Calu3 (cell line): ENCODE data around the gene C17orf113. TPM values are rescaled to one million over a fixed set of nuclear protein-coding genes. Genes with fewer than 3 reads are reported as not detected.
A peak's percentile ranks its signal among the peaks of the same experiment; 100 is the strongest.

ENCODE experiments used
- BruUV-seq: library from RNA; stranded (reverse); fragments of 400-500 nt; replicated peaks from 2 replicates; lab custom pipeline; 2021; lab: Mats Ljungman, UMichigan
- CTCF ChIA-PET: fragments of 300-600 bp; sonication (Branson Sonifier 250); formaldehyde crosslinking; loops from one replicate; lab custom pipeline; 2022; ENCODE audit warnings: antibody characterized with exemption; lab: Charles Lee
- DNase-seq: peaks from one replicate; pipeline ENCODE4 v3.0.0; 2022
- H3K27ac Mint-ChIP-seq: one replicate; pipeline ENCODE4 v1.8.0; 2022; ENCODE audit warnings: mixed read lengths; ENCODE audit not compliant: unreplicated experiment
- H3K27me3 Mint-ChIP-seq: one replicate; pipeline ENCODE4 v1.8.0; 2022; ENCODE audit warnings: mixed read lengths; ENCODE audit not compliant: unreplicated experiment
- H3K36me3 Mint-ChIP-seq: one replicate; pipeline ENCODE4 v1.8.0; 2022; ENCODE audit warnings: mild to moderate bottlenecking, moderate library complexity, mixed read lengths; ENCODE audit not compliant: insufficient read depth, unreplicated experiment
- H3K4me1 Mint-ChIP-seq: one replicate; pipeline ENCODE4 v1.8.0; 2022; ENCODE audit warnings: mild to moderate bottlenecking, low read depth, mixed read lengths; ENCODE audit not compliant: unreplicated experiment
- H3K4me3 Mint-ChIP-seq: one replicate; pipeline ENCODE4 v1.8.0; 2022; ENCODE audit warnings: mild to moderate bottlenecking, low read depth, moderate library complexity, mixed read lengths; ENCODE audit not compliant: unreplicated experiment
- H3K9me3 Mint-ChIP-seq: one replicate; pipeline ENCODE4 v1.8.0; 2022; ENCODE audit warnings: low read depth, mixed read lengths; ENCODE audit not compliant: unreplicated experiment
- intact Hi-C: fragments of 100-400 bp; cut with micrococcal nuclease; formaldehyde crosslinking; loops from one replicate; pipeline ENCODE4 v1.10.0; 2022; ENCODE audit not compliant: unreplicated experiment
- total RNA-seq: library from RNA; stranded (reverse); gene quantifications from 2 replicates; pipeline ENCODE4 v1.2.3, GENCODE V29; 2022
- TF ChIP-seq, protein P1 (sequence below): fragments of 200-600 bp; IDR thresholded peaks from one replicate; pipeline ENCODE4 v1.8.0; 2022; ENCODE audit warnings: antibody characterized with exemption; ENCODE audit not compliant: unreplicated experiment

C17orf113 gene
- total RNA-seq, 1 experiment from 2014 or later, result 4.2 TPM

DNA sequence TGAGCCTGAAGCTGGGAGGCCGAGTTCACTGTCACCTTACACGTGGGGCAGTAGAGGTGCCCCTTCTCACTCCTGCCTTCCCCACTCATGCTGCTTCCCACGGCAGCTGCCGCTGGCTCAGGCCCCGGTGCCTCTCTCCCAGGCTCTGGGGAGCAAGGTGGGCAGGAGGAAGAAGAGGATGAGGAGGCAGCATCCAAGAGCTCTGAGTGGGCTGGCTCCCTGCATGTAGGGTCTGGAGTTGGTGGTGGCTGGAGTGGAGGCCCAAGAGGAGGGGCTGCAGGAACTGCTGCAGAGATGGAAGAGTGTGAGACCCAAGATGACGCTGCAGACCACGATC lies 21.6 kb downstream of the C17orf113 start:
- H3K4me3 Mint-ChIP-seq, result no peak overlapping the region
- no TSS peak for BruUV-seq
- intact Hi-C loops, result no loop called here
- H3K4me1 Mint-ChIP-seq, result peaks cover 30% of the 10 kb centered on the region
- CTCF ChIA-PET, result interaction anchor here (0.7 to 1.0 kb wide), 3 partner anchors 55 to 67 kb away, joined by 3 read pairs; partner anchors contain the start of gene CNP
- DNase-seq, result no peak
- peaks cover 31% of the 10 kb centered on the region for H3K36me3 Mint-ChIP-seq
- TF ChIP-seq, protein P1, sequence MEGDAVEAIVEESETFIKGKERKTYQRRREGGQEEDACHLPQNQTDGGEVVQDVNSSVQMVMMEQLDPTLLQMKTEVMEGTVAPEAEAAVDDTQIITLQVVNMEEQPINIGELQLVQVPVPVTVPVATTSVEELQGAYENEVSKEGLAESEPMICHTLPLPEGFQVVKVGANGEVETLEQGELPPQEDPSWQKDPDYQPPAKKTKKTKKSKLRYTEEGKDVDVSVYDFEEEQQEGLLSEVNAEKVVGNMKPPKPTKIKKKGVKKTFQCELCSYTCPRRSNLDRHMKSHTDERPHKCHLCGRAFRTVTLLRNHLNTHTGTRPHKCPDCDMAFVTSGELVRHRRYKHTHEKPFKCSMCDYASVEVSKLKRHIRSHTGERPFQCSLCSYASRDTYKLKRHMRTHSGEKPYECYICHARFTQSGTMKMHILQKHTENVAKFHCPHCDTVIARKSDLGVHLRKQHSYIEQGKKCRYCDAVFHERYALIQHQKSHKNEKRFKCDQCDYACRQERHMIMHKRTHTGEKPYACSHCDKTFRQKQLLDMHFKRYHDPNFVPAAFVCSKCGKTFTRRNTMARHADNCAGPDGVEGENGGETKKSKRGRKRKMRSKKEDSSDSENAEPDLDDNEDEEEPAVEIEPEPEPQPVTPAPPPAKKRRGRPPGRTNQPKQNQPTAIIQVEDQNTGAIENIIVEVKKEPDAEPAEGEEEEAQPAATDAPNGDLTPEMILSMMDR, result no peak
- H3K27ac Mint-ChIP-seq, result peak overlapping the region; percentile 56
- no peaks in the 10 kb centered on the region for H3K9me3 Mint-ChIP-seq
- H3K27me3 Mint-ChIP-seq, result no peaks in the 10 kb centered on the region

DNA sequence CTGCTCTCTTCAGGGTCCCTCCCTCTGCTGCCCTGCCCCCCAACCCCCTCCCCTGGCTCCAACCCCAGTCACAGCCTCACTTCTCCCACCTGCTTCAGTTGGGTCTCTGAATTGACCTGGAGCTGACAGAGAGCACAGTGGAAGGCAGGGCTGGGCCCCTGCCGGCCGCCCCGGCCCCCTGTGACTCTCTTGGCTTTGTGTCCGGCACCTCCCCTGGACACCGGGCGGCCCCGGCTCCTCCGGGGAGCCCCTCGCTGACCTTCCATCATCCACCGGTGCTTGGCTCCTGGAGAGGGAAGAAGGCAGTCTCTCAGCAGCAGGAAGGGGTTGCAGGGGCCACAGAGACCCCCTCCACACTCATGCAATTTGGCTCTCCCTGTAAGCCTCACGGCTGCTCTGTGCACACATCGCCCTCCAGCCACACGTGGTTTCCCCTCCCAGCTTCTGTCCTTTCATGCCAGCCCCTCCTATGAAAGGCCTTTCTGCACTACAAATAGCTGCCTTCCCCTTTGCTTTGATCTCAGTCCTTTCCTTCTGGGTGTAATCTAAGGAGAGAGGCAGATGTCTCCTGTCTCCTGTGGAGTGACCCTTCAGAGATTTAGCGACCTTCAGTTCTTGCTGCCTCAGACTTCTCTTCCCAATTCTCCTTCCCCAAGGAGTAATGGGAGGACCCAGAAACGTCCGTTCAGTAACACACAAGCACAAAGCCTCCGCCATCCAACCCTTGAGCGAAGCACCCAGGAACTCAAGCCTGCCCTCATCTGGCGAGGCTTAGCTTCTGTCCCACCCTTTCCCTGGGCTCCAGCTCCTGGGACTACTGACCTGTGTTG lies 22.2 kb downstream of the C17orf113 start:
- TF ChIP-seq, protein P1, result peak; percentile 40
- intact Hi-C loops, result no loop called here
- Mint-ChIP-seq H3K9me3 (no peaks in the 10 kb centered on the region), H3K27ac (peak overlapping the region; percentile 56), H3K36me3 (peaks cover 35% of the 10 kb centered on the region), H3K4me3 (no peak overlapping the region), H3K4me1 (peaks cover 36% of the 10 kb centered on the region), H3K27me3 (no peaks in the 10 kb centered on the region)
- peak; percentile 41 for DNase-seq
- no TSS peak for BruUV-seq
- CTCF ChIA-PET, result interaction anchor here (0.7 to 1.0 kb wide), 3 partner anchors 56 to 66 kb away, joined by 3 read pairs; partner anchors contain the start of gene CNP

DNA sequence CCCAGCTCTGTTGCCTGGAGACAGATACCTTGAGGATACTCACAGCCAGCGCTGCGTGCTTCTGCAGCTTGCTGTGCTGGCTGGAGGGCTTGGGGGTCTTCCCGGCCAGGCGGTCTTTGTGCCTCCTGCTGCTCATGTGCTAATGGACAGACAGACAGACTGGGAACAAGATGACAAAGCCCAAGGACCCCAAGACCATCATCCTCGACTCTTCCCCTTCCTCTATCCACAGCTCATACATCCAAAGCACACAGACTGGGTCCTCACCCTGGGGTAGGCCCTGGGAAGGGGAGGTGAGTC lies 22.9 kb downstream of the C17orf113 start:
- no peak overlapping the region for H3K27ac Mint-ChIP-seq
- no peaks in the 10 kb centered on the region for H3K27me3 Mint-ChIP-seq
- CTCF ChIA-PET, result no interaction called here
- TF ChIP-seq, protein P1, result no peak
- intact Hi-C loops, result no loop called here
- peaks cover 35% of the 10 kb centered on the region for H3K36me3 Mint-ChIP-seq
- no peak for DNase-seq
- H3K4me1 Mint-ChIP-seq, result peaks cover 37% of the 10 kb centered on the region
- no TSS peak for BruUV-seq
- no peaks in the 10 kb centered on the region for H3K9me3 Mint-ChIP-seq
- H3K4me3 Mint-ChIP-seq, result no peak overlapping the region

DNA sequence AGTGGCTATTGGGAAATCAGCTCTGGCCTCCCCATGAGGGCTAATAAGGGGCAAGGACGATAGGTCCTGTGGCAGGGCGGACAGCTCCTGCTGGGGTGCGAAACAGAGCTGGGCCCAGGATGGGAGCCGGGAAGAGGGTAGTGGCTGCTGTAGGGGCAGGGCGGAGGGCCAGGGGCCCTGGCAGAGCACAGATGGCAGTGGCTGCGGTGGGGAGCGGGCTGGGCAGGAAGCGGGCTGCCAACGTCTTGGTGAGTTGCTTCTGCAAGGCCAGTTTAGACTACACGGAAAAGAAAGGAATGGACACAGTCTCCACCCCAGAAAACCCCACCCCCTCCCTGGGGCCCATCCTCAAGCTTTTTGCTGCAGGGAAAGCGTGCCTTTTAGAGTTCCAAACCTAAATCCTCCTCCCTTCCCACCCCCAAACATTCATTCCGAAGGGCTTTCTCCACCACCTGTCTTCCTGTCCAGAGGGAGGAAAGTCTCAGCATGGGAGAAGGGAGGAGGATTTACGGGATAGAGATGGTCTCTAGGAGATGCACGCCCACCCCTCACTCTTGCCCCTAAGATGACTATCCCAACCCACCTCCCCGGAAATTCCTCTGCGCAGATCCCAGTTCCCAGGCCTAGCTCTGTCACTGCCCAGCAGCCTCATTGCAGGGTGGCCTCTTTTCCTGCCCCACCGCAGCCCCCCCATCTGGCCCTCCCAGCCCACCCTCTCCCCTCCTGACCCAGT lies 23.4 kb downstream of the C17orf113 start:
- Mint-ChIP-seq H3K36me3 (peaks cover 39% of the 10 kb centered on the region), H3K27me3 (no peaks in the 10 kb centered on the region), H3K4me3 (no peak overlapping the region), H3K9me3 (no peaks in the 10 kb centered on the region), H3K27ac (peak overlapping the region; percentile 87), H3K4me1 (peaks cover 42% of the 10 kb centered on the region)
- no peak for DNase-seq
- no TSS peak for BruUV-seq
- CTCF ChIA-PET, result no interaction called here
- TF ChIP-seq, protein P1, result no peak
- intact Hi-C loops, result no loop called here
